Measurements from ENCODE around the gene CSRP1.
"Not testable (repeated sequence)": the region's sequence is repeated elsewhere in the genome, so short reads cannot be mapped to it uniquely, and the experiment has no call there.

Gene CSRP1

GRCh38 chr1:201537891-201538611 is 31.1 kb upstream of the CSRP1 start:
- no peak for DNase-seq (ENCODE audit: low read depth in 2 of 2)

- no peak for DNase-seq (ENCODE audit: low read depth in 2 of 2)
Measured at GRCh38 chr1:201537467-201537866, 30.5 kb upstream of the CSRP1 start.

- DNase-seq (ENCODE audit: low read depth in 2 of 2) = no peak
Measured at GRCh38 chr1:201537028-201537427, 30.1 kb upstream of the CSRP1 start.

- DNase-seq (ENCODE audit: low read depth in 2 of 2) = no peak
Measured at GRCh38 chr1:201536558-201536957, 29.6 kb upstream of the CSRP1 start.

GRCh38 chr1:201535919-201536245 is 29.0 kb upstream of the CSRP1 start:
- DNase-seq (ENCODE audit: low read depth in 2 of 2) = no peak

GRCh38 chr1:201535046-201535918 is 28.4 kb upstream of the CSRP1 start:
- no peak for DNase-seq (ENCODE audit: low read depth in 2 of 2)

- no peak for DNase-seq (ENCODE audit: low read depth in 2 of 2)
Measured at GRCh38 chr1:201533836-201534235, 26.9 kb upstream of the CSRP1 start.

GRCh38 chr1:201531551-201532425 is 24.9 kb upstream of the CSRP1 start:
- DNase-seq (ENCODE audit: low read depth in 2 of 2) = no peak

GRCh38 chr1:201530741-201531531 is 24.0 kb upstream of the CSRP1 start:
- no peak for DNase-seq (ENCODE audit: low read depth in 2 of 2)

- no peak for DNase-seq (ENCODE audit: low read depth in 2 of 2)
Measured at GRCh38 chr1:201528631-201529252, 21.8 kb upstream of the CSRP1 start.

GRCh38 chr1:201527879-201528278 is 21.0 kb upstream of the CSRP1 start:
- DNase-seq (ENCODE audit: low read depth in 2 of 2) = no peak

GRCh38 chr1:201525193-201525778 is 18.4 kb upstream of the CSRP1 start:
- no peak for DNase-seq (ENCODE audit: low read depth in 2 of 2)

GRCh38 chr1:201520046-201520575 is 13.2 kb upstream of the CSRP1 start:
- DNase-seq (ENCODE audit: low read depth in 2 of 2) = not testable (repeated sequence)

- no peak for DNase-seq (ENCODE audit: low read depth in 2 of 2)
Measured at GRCh38 chr1:201518071-201518470, 11.1 kb upstream of the CSRP1 start.

GRCh38 chr1:201517631-201518030 is 10.7 kb upstream of the CSRP1 start:
- DNase-seq (ENCODE audit: low read depth in 2 of 2) = no peak

- no peak for DNase-seq (ENCODE audit: low read depth in 2 of 2)
Measured at GRCh38 chr1:201516511-201517127, 9.7 kb upstream of the CSRP1 start.

- DNase-seq (ENCODE audit: low read depth in 2 of 2) = no peak
Measured at GRCh38 chr1:201515895-201516294, 9.0 kb upstream of the CSRP1 start.

- no peak for DNase-seq (ENCODE audit: low read depth in 2 of 2)
Measured at GRCh38 chr1:201515062-201515750, 8.3 kb upstream of the CSRP1 start.

- no peak for DNase-seq (ENCODE audit: low read depth in 2 of 2)
Measured at GRCh38 chr1:201514466-201514865, 7.5 kb upstream of the CSRP1 start.
